Nephron (organoid): Measurements from ENCODE around the gene TBC1D16.
A peak's percentile ranks its signal among the peaks of the same experiment; 100 is the strongest.
"Not testable (repeated sequence)": the region's sequence is repeated elsewhere in the genome, so short reads cannot be mapped to it uniquely, and the experiment has no call there.

Source experiments
- H3K27ac Mint-ChIP-seq, 3 experiments: 2 replicates each; pipeline ENCODE4 v1.8.0; 2020; ENCODE audit warnings: mixed read lengths in 3 of 3, mild to moderate bottlenecking in 2 of 3, moderate library complexity in 1 of 3
- H3K27me3 Mint-ChIP-seq: 2 replicates; pipeline ENCODE4 v1.8.0; 2021; ENCODE audit warnings: low read depth, mild to moderate bottlenecking, moderate library complexity, mixed read lengths
- H3K36me3 Mint-ChIP-seq: 2 replicates; pipeline ENCODE4 v1.8.0; 2020; ENCODE audit warnings: low read depth, mixed read lengths
- H3K4me1 Mint-ChIP-seq: 2 replicates; pipeline ENCODE4 v1.8.0; 2020; ENCODE audit warnings: mixed read lengths
- H3K4me3 Mint-ChIP-seq, 3 experiments: 2 replicates each; pipeline ENCODE4 v1.8.0; 2020; ENCODE audit warnings: mild to moderate bottlenecking in 3 of 3, mixed read lengths in 3 of 3, moderate library complexity in 2 of 3
- H3K9me3 Mint-ChIP-seq: 2 replicates; pipeline ENCODE4 v1.8.0; 2020; ENCODE audit warnings: mixed read lengths
- CTCF ChIP-seq, 3 experiments: fragments of 200-600 bp; sonication (generic); IDR thresholded peaks; one replicate each; pipeline ENCODE4 v1.5.0; 2021; ENCODE audit warnings: antibody characterized with exemption in 3 of 3; ENCODE audit not compliant: unreplicated experiment in 3 of 3

The TBC1D16 gene

GRCh38 chr17:80047176-80047575 is 11.5 kb upstream of the TBC1D16 start:
- peaks cover 64% of the 10 kb centered on the region for H3K36me3 Mint-ChIP-seq
- H3K4me3 Mint-ChIP-seq, result no peak overlapping the region
- no peaks in the 10 kb centered on the region for H3K27me3 Mint-ChIP-seq
- no peak overlapping the region for H3K27ac Mint-ChIP-seq
- peaks cover 6% of the 10 kb centered on the region for H3K9me3 Mint-ChIP-seq
- H3K4me1 Mint-ChIP-seq, result peaks cover 14% of the 10 kb centered on the region
- no peak for TF ChIP-seq CTCF (IDR thresholded peaks at IDR 0.05; ENCODE audit: unreplicated experiment in 3 of 3)

DNA sequence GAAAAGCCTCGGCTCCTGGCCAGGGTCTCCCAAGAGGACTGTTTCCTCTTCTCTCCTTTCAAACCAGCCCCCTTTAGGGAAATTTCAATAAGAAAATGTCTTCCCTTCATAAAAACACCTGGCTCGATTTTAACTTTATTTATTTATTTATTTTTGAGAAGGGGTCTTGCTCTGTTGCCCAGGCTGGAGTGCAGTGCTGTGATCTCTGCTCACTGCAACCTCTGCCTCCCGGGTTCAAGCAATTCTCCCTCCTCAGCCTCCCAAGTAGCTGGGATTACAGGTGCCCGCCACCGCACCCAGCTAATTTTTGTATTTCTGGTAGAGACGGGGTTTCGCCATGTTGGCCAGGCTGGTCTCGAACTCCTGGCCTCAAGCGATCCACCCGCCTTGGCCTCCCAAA is 11.0 kb upstream of the TBC1D16 start:
- H3K36me3 Mint-ChIP-seq, result peaks cover 64% of the 10 kb centered on the region
- not testable (repeated sequence) for H3K4me3 Mint-ChIP-seq, H3K9me3 Mint-ChIP-seq, H3K27ac Mint-ChIP-seq, H3K27me3 Mint-ChIP-seq
- H3K4me1 Mint-ChIP-seq, result peaks cover 14% of the 10 kb centered on the region

GRCh38 chr17:80045703-80046102 is 10.0 kb upstream of the TBC1D16 start:
- Mint-ChIP-seq H3K27me3 (no peaks in the 10 kb centered on the region), H3K27ac (no peak overlapping the region), H3K9me3 (peaks cover 6% of the 10 kb centered on the region), H3K36me3 (peaks cover 65% of the 10 kb centered on the region), H3K4me3 (no peak overlapping the region), H3K4me1 (peaks cover 14% of the 10 kb centered on the region)
- no peak for TF ChIP-seq CTCF (IDR thresholded peaks at IDR 0.05; ENCODE audit: unreplicated experiment in 3 of 3)

GRCh38 chr17:80043963-80044362 is 8.3 kb upstream of the TBC1D16 start:
- TF ChIP-seq CTCF (IDR thresholded peaks at IDR 0.05; ENCODE audit: unreplicated experiment in 3 of 3), result no peak
- Mint-ChIP-seq H3K9me3 (peaks cover 6% of the 10 kb centered on the region), H3K27me3 (no peaks in the 10 kb centered on the region), H3K36me3 (peaks cover 62% of the 10 kb centered on the region), H3K4me1 (peaks cover 14% of the 10 kb centered on the region), H3K4me3 (no peak overlapping the region), H3K27ac (no peak overlapping the region)

DNA sequence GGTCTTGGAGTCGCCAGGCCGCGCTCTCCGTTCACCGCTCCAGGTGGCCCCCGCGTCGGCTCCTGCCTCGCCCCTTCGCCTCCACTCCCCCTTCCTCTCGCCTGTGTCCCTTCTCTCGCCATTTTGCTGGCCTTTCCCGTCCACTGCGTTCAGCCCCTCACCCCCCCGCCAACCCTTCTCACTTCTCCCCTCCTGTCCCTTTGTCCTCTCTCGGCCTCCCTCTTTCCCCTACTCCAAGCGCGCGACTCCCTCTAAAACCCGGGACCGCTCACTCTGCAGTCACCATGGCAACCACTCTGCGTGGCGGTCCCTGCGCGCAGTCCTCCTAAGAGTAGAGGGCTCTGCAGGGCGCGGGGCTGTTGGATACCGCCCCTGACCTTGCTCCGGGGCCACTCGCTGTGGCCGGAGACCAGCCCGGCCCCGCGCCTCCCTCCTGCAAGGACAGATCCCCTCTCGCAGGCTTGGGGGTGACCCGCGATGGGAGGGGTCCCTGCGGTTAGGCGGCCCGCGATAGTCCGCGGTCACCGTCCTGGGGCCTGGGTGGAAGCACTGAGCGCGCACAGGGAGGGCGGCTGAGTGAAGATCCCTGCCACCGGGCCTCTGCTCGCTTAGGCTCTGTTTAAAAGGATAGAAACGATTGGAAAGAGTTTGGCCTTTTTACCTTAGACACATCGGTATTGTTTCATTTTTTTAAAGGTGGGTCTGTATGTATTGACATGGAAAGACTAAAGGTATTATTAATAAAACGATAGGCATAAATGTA is 1.2 kb upstream of the TBC1D16 start:
- Mint-ChIP-seq H3K9me3 (no peaks in the 10 kb centered on the region), H3K4me3 (peak overlapping the region; percentile 93 to 96 (median 95)), H3K27ac (peak overlapping the region; percentile 65 to 92 (median 90)), H3K4me1 (peaks cover 27% of the 10 kb centered on the region), H3K36me3 (peaks cover 21% of the 10 kb centered on the region), H3K27me3 (no peaks in the 10 kb centered on the region)
- no peak for TF ChIP-seq CTCF (IDR thresholded peaks at IDR 0.05; ENCODE audit: unreplicated experiment in 3 of 3)

- TF ChIP-seq CTCF (IDR thresholded peaks at IDR 0.05; ENCODE audit: unreplicated experiment in 3 of 3), result peak; percentile 8 to 22 (median 19)
- Mint-ChIP-seq H3K27me3 (no peaks in the 10 kb centered on the region), H3K27ac (peak within 1 kb of the TSS; percentile 90 to 93 (median 92)), H3K36me3 (peaks cover 14% of the 10 kb centered on the region), H3K4me1 (peaks cover 35% of the 10 kb centered on the region), H3K4me3 (peak within 1 kb of the TSS; percentile 93 to 96 (median 95)), H3K9me3 (no peaks in the 10 kb centered on the region)
Observed at GRCh38 chr17:80035937-80036714, 454 bp upstream of the TBC1D16 start, which contains the start of gene CCDC40. Gene CCDC40, plus strand, starts transcription at chr17:80036642. Its CDS starts 21 bp downstream, at chr17:80036663.
